NCI-H1436 (cell line): Measurements from ENCODE around the gene GSK3B.
"Not testable (repeated sequence)": the region's sequence is repeated elsewhere in the genome, so short reads cannot be mapped to it uniquely, and the experiment has no call there.

Source experiments
- DNase-seq: peaks from one replicate; lab custom pipeline; 2025; lab: John Stamatoyannopoulos, UW

GSK3B gene

DNA sequence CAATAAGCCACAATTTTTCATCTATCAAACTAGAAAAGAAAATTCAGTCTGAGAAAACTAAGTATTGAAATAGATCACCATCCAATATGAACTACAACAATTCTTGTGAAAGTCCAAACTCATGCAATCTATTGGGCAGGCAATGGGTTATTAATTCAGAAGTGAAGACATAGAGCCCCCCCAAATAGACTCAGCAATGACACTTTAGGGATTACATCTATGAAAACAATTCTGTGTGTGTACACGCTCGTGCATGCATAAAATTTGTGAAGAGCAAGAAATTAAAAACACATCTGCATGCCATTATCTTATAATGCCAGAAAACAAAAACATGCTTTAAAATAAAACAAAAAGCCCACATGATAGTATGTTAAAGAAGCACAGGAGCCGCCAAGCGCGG, 161.0 kb downstream of the GSK3B start:
- no peak for DNase-seq

- no peak for DNase-seq
Observed at GRCh38 chr3:119930286-119930685, 164.0 kb downstream of the GSK3B start.

GRCh38 chr3:119927190-119927589, 167.1 kb downstream of the GSK3B start:
- no peak for DNase-seq

DNA sequence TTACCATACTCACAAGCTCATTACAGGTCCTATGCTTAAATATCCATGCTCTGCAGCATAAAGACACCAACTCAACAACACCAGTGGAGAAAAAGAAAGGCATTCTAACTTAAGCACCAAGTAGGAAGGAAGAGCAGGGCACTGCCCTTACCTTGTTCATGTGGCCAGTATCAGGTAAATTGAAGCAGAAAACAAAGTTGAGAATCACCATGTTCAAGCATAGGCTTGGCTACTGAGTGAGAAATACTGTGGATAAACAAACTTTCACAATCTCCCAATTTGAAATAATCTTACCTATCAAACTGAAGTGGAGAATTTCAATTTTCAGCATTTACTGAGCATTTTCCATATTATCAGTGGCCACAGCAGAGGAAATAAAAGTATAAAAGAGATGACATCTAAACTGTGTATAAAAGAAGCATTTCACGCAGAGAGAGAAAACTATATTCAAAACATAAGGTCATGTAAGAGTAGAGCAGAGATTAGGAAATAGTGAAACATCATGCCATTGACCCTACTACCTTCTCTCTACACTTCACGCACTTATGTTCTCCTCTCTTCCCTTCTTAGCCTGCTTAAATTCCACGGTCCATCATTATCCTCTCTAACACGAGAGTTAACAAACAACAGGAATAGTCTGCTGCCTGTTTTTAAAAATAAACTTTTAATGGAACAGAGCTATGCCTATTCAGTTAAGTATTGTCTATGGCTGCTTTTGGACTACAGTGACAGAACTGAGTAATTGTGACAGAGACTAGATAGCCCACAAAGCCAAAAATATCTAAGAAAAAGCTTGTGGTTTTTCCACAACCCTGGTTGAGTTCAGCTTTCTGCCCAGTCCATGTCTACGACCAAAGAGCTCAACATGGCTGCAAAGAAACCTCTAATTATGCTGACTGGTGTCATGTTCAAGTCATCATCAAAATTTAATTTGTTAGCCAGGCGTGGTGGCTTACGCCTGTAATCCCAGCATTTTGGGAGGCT, 169.8 kb downstream of the GSK3B start:
- no peak for DNase-seq

DNA sequence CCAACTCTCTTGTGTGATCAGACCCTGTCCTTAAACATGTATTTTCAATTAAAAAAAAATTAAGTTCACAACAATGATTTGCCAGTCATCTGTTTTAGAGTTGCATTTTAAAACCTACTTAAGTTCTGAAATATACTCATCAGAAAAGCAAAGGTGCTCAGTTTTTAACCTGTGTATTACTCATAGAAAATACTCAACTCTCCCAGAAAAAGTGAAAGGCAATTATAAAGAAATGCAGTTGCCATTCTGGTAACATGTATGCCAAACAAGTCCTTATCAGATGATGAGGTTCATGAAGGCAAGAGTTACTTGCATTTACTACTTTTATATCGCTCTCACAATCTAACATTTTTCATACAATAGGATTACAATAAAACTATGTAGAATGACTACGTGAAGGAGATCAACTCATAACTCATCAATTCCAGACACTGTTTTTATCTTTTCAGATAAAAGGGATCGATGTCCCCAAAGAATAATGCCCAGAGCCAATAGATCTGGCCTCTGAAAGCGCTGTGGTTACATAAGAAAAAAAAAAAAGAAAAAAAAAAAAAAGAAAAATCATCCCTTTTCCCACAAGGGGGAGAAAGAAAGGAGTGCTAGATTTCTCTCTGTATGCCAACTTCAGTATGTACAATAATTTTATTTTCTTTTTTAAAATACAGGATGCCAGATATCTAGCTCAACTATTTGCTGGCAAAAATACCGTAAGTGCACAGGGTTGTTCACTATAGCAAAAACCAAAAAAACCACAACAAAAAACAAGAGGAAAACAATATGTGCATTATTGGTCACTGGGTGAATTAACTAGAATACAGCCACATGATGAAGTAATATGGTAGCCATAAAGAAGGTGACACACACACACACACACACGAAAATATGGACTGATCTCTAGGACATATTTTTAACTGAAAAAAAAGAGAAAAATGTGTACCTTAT, 175.0 kb downstream of the GSK3B start:
- no peak for DNase-seq

GRCh38 chr3:119913021-119913420, 181.2 kb downstream of the GSK3B start:
- DNase-seq: no peak

- no peak for DNase-seq
Observed at GRCh38 chr3:119912220-119912619, 182.0 kb downstream of the GSK3B start.

DNA sequence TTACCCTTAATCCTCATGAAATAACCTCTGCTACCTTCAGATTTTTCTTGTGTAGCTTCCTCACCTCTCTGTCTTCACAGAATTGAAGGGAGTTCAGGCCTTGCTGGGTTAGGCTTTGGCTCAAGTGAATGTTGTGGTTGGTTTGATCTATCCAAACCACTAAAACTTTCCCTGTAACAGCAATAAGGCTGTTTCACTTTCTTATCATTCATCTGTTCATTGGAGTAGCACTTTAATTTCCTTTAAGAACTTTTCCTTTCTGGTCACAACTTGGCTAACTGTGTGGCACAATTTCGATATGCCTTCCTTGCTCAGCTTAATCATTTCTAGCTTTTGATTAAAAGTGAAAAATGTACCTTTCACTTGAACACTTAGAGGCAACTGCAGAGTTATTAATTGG, 182.5 kb downstream of the GSK3B start:
- DNase-seq: no peak

DNA sequence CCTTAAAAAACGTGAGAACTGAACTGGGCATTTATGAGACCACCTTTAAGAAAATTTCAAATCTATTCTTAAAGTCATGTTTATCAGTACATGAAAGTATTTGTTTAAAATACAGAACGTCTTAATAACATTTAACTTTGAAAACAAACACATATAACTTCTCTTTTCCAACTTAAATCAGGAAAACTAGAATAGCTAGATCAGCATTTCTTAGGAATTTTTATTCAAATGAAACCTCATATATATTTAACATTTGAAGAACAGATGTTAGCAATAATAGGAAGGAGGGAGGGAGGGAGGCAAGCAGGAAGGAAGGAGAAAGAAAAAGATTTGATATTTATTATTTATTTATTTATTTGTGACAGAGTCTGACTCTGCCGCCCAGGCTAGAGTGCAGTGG, 192.2 kb downstream of the GSK3B start:
- no peak for DNase-seq

DNA sequence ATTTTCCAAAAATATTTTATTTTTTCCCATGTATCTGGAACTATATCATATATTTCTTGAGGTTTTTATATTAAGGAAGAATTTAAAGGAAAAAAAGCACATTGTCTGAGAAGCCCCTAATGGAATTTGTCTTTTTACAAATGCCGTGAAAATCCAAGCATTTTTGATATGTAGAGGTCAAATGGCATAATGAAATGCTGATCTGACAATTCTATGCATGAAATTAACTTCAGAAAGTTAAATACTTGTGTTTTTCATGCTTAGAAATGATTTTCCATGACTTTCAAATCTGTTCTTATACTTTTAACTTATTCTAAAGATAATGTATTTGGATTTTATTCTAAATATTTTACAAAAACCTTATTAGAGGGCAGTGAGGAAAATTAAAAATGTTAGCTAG, 193.1 kb downstream of the GSK3B start:
- no peak for DNase-seq

GRCh38 chr3:119899192-119899511, 195.1 kb downstream of the GSK3B start:
- DNase-seq: no peak

- DNase-seq: no peak
Observed at GRCh38 chr3:119898478-119899191, 195.6 kb downstream of the GSK3B start.

- DNase-seq: no peak
Observed at GRCh38 chr3:119894195-119894594, 200.1 kb downstream of the GSK3B start.

DNA sequence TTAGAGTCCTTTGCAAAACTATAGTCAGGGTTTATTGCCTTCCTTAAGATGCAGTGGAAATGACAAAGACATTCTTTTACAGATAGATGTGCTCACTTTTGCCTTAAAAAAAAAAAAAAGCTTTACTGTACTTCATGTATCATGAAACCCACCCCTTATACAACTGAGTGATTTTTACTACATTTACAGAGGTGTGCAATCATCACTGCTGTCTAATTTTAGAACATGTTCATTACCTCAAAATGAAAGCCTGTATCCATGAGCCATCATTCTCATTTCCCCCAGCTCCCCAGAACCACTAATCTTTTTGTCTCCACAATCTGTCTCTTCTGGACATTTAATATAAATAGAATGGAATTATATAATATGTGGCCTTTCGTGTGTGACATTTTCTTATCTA, 200.5 kb downstream of the GSK3B start:
- no peak for DNase-seq

- DNase-seq: peak; percentile 63
Observed at GRCh38 chr3:119891944-119892721, 202.1 kb downstream of the GSK3B start.

DNA sequence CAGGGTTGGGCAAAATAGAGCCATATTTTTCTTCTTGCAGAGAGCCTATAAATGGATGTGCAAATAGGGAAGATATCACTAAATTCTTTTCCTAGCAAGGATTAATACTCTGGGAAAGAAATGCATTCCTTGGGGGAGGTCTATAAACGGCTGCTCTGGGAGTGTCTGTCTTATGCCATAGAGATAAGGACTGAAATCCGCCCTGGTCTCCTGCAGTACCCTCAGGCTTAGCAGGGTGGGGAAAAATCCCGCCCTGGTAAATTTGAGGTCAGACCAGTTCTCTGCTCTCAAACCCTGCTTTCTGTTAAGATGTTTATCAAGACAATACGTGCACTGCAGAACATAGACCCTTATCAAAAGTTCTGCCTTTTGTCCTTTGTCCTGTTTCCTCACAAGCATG, 205.6 kb downstream of the GSK3B start:
- DNase-seq: not testable (repeated sequence)

DNA sequence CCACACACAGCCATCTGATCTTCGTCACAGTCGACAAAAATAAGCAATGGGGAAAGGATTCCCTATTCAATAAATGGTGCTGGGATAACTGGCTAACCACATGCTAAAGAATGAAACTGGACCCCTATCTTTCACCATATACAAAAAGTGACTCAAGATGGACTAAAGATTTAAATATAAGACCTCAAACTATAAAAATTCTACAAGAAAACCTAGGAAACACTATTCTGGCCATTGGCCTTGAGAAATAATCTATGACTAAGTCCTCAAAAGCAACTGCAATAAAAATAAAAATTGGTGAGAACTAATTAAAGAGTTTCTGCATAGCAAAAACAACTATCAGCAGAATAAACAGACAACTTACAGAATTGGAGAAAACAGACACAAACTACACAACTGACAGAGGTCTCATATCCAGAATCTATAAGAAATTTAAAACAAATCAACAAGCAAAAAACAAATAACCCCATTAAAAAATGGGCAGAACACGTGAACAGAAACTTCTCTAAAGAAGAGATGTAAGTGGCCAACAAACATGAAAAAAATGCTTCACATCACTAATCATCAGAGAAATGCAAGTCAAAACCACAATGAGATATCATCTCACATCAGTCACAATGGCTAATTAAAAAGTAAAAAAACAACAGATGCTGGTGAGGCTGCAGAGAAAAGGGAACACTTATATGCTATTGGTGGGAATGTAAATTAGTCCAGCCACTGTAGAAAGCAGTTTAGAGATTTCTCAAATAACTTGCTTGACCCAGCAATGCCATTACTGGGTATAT, 208.3 kb downstream of the GSK3B start:
- no peak for DNase-seq

- DNase-seq: no peak
Observed at GRCh38 chr3:119884161-119884557, 210.1 kb downstream of the GSK3B start.

GRCh38 chr3:119883461-119884160, 210.6 kb downstream of the GSK3B start:
- no peak for DNase-seq

GRCh38 chr3:119880966-119881365, 213.3 kb downstream of the GSK3B start:
- DNase-seq: no peak
